DND-41 (cell line): ENCODE results near the gene MACROD2.

Experiments
- ATAC-seq: fragments of 200-7000 bp; cut with Tn5 transposase; 3 replicates; pipeline ENCODE4 v1.9.1; 2021; ENCODE audit warnings: low read depth; ENCODE audit not compliant: insufficient read depth
- DNase-seq: peaks from one replicate; pipeline ENCODE4 v3.0.0-alpha.2; 2020
- H2AFZ ChIP-seq: 2 replicates; pipeline ENCODE4 v1.6.0; 2012; ENCODE audit warnings: low read depth, low read length
- H3K27ac ChIP-seq: 2 replicates; pipeline ENCODE4 v1.5.1; 2012; ENCODE audit warnings: low read length, inconsistent platforms
- H3K27me3 ChIP-seq: fragments of 200-600 bp; sonication (generic); 2 replicates; pipeline ENCODE4 v1.6.0; 2012; ENCODE audit warnings: low read length, mild to moderate bottlenecking, inconsistent platforms; ENCODE audit not compliant: insufficient read depth, poor library complexity
- H3K36me3 ChIP-seq: 2 replicates; pipeline ENCODE4 v1.5.1; 2012; ENCODE audit warnings: low read length, inconsistent platforms; ENCODE audit not compliant: insufficient read depth
- H3K4me1 ChIP-seq: 2 replicates; pipeline ENCODE4 v1.5.1; 2012; ENCODE audit warnings: mild to moderate bottlenecking, low read length; ENCODE audit not compliant: insufficient read depth
- H3K4me2 ChIP-seq: 2 replicates; pipeline ENCODE4 v1.6.0; 2012; ENCODE audit warnings: mild to moderate bottlenecking, moderate library complexity, low read length, inconsistent platforms; ENCODE audit not compliant: insufficient read depth
- H3K4me3 ChIP-seq, 2 experiments: fragments of 200-600 bp in 1 of 2; shearing (Covaris generic) in 1 of 2; 2 replicates each; pipeline ENCODE4 v1.5.1; 2012 to 2016; ENCODE audit warnings: inconsistent platforms in 2 of 2, low read length in 2 of 2, mild to moderate bottlenecking in 2 of 2, low read depth in 1 of 2, moderate library complexity in 1 of 2
- H3K79me2 ChIP-seq: 2 replicates; pipeline ENCODE4 v1.6.0; 2012; ENCODE audit warnings: low read length, inconsistent platforms; ENCODE audit not compliant: insufficient read depth
- H3K9ac ChIP-seq: 2 replicates; pipeline ENCODE4 v1.6.0; 2012; ENCODE audit warnings: low read depth, mild to moderate bottlenecking, inconsistent platforms, low read length, moderate library complexity
- H3K9me3 ChIP-seq: 2 replicates; pipeline ENCODE4 v1.5.1; 2012; ENCODE audit warnings: low read length, moderate library complexity, mild to moderate bottlenecking, inconsistent platforms; ENCODE audit not compliant: insufficient read depth, severe bottlenecking
- H4K20me1 ChIP-seq: 2 replicates; pipeline ENCODE4 v1.6.0; 2012; ENCODE audit warnings: low read length; ENCODE audit not compliant: insufficient read depth
- EZH2 ChIP-seq: IDR thresholded peaks from 3 replicates; pipeline ENCODE4 v1.6.1; 2012; ENCODE audit warnings: borderline replicate concordance, low read depth, mild to moderate bottlenecking, moderate library complexity, low read length, inconsistent platforms; ENCODE audit not compliant: severe bottlenecking
- TF ChIP-seq, protein P1 (sequence below): IDR thresholded peaks from 2 replicates; pipeline ENCODE4 v1.5.1; 2012; ENCODE audit warnings: borderline replicate concordance, low read length, moderate library complexity, mild to moderate bottlenecking; ENCODE audit not compliant: poor library complexity, severe bottlenecking; ENCODE audit errors: extremely low read depth

Gene MACROD2

GRCh38 chr20:14715400-14715799, 720.1 kb downstream of the MACROD2 start:
- Histone ChIP-seq H3K9ac (no peak overlapping the region), H3K4me3 (no peak overlapping the region), H3K79me2 (no peaks in the 10 kb centered on the region), H3K4me1 (no peaks in the 10 kb centered on the region), H3K27me3 (no peaks in the 10 kb centered on the region), H2AFZ (no peak overlapping the region), H4K20me1 (no peaks in the 10 kb centered on the region), H3K9me3 (no peaks in the 10 kb centered on the region), H3K27ac (no peak overlapping the region), H3K4me2 (no peak overlapping the region), H3K36me3 (no peaks in the 10 kb centered on the region)
- no peak for DNase-seq
- TF ChIP-seq, protein P1, sequence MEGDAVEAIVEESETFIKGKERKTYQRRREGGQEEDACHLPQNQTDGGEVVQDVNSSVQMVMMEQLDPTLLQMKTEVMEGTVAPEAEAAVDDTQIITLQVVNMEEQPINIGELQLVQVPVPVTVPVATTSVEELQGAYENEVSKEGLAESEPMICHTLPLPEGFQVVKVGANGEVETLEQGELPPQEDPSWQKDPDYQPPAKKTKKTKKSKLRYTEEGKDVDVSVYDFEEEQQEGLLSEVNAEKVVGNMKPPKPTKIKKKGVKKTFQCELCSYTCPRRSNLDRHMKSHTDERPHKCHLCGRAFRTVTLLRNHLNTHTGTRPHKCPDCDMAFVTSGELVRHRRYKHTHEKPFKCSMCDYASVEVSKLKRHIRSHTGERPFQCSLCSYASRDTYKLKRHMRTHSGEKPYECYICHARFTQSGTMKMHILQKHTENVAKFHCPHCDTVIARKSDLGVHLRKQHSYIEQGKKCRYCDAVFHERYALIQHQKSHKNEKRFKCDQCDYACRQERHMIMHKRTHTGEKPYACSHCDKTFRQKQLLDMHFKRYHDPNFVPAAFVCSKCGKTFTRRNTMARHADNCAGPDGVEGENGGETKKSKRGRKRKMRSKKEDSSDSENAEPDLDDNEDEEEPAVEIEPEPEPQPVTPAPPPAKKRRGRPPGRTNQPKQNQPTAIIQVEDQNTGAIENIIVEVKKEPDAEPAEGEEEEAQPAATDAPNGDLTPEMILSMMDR, result no peak
- TF ChIP-seq EZH2, result no peak
- no peak for ATAC-seq

- no peaks in the 10 kb centered on the region for H3K79me2 ChIP-seq
- DNase-seq (no peak), ATAC-seq (no peak)
- no peak overlapping the region for H3K4me3 ChIP-seq
- no peak overlapping the region for H2AFZ ChIP-seq
- no peak overlapping the region for H3K27ac ChIP-seq
- no peaks in the 10 kb centered on the region for H3K9me3 ChIP-seq
- H4K20me1 ChIP-seq, result no peaks in the 10 kb centered on the region
- H3K27me3 ChIP-seq, result no peaks in the 10 kb centered on the region
- H3K4me2 ChIP-seq, result no peak overlapping the region
- no peaks in the 10 kb centered on the region for H3K36me3 ChIP-seq
- no peak overlapping the region for H3K9ac ChIP-seq
- no peaks in the 10 kb centered on the region for H3K4me1 ChIP-seq
- no peak for TF ChIP-seq EZH2
- TF ChIP-seq, protein P1, result no peak
These were observed 721.1 kb downstream of the MACROD2 start for GRCh38 chr20:14716351-14716801.

DNA sequence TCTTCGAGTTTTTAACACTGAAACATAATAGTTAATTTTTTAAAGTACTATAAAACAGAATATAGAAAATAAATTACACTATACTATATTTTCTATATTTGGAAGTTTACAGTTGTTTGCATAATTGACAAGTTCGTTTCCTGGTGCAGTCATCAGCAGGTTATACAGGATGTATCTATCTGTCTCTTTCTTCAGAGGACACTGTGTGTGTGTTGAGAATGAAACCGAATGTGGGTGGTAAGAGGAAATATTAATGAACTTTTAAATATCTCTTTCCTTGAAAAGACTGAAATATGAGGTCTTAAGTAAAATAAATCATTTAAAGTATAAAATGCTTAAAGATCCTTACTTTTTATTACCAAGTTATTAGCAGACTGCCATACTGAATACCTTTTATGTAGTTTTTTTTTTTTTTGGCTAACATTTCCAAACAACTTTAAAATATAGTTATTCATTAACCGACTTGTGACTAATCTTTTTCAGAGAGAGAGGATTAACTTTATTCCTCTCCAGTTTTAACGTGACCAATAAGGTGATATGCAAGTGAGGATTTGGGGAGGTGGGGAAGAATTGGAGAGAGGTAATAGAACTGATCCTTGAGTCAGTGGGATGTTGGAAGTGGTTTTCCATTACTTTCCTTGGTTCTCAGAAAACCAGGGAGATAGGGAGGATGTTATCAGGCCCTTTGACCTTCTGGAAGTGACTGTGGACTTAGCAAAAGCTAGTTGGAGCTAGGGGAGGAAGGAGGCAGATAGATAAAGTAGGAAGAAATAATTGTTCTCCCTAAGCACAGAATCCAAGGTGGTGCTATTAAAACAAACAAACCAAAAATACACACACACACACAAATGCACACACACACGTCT, 722.1 kb downstream of the MACROD2 start:
- Histone ChIP-seq H3K79me2 (no peaks in the 10 kb centered on the region), H2AFZ (no peak overlapping the region), H3K9ac (no peak overlapping the region), H3K27me3 (no peaks in the 10 kb centered on the region), H3K4me1 (no peaks in the 10 kb centered on the region), H3K4me3 (no peak overlapping the region), H3K9me3 (no peaks in the 10 kb centered on the region), H3K4me2 (no peak overlapping the region), H3K36me3 (no peaks in the 10 kb centered on the region), H3K27ac (no peak overlapping the region), H4K20me1 (no peaks in the 10 kb centered on the region)
- ATAC-seq, result no peak
- DNase-seq, result no peak
- TF ChIP-seq, protein P1, result no peak
- TF ChIP-seq EZH2, result no peak
